ENCODE measurements around the gene PNPO.

DNA sequence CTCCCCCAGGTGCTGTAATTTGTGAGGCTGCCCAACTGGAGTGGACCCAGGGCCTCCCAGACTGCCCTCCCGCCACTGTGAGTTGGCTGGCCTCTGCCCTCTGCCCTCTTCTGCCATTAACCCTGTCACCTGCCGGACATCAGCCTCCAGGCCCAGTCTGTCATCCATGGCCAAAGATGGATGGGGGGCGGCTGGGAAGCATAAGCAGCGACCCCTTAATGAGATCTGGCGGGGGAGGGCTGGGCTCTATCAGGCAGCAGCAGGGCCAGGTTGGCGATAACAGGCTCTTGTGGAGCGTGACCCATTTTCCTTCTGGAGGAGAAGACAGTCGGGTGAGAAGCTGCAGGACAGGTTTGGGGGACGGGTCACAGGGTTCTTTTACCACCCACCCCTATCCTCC is 54.8 kb downstream of the PNPO start:
- TF ChIP-seq, protein P1, sequence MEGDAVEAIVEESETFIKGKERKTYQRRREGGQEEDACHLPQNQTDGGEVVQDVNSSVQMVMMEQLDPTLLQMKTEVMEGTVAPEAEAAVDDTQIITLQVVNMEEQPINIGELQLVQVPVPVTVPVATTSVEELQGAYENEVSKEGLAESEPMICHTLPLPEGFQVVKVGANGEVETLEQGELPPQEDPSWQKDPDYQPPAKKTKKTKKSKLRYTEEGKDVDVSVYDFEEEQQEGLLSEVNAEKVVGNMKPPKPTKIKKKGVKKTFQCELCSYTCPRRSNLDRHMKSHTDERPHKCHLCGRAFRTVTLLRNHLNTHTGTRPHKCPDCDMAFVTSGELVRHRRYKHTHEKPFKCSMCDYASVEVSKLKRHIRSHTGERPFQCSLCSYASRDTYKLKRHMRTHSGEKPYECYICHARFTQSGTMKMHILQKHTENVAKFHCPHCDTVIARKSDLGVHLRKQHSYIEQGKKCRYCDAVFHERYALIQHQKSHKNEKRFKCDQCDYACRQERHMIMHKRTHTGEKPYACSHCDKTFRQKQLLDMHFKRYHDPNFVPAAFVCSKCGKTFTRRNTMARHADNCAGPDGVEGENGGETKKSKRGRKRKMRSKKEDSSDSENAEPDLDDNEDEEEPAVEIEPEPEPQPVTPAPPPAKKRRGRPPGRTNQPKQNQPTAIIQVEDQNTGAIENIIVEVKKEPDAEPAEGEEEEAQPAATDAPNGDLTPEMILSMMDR (conservative IDR thresholded peaks at IDR 0.05; ENCODE audit: low read length): no peak
- no peak for TF ChIP-seq EZH2phosphoT487 (IDR thresholded peaks at IDR 0.05; ENCODE audit: borderline replicate concordance, low read depth, low read length)

Data from OCI-LY7 (cell line).